Progenitor cell of endocrine pancreas (in vitro differentiated cells): ENCODE results near the gene FCN2. TPM values are rescaled to one million over a fixed set of nuclear protein-coding genes. Genes with fewer than 3 reads are reported as not detected.

Experiments
- DNase-seq: peaks from one replicate; pipeline ENCODE4 v3.0.0; 2021; ENCODE audit warnings: low spot score; ENCODE audit not compliant: unreplicated experiment
- H3K27ac Mint-ChIP-seq: 2 replicates; pipeline ENCODE4 v1.8.0; 2021; ENCODE audit warnings: mild to moderate bottlenecking, moderate library complexity, mixed read lengths
- H3K27me3 Mint-ChIP-seq: 2 replicates; pipeline ENCODE4 v1.8.0; 2021; ENCODE audit warnings: mixed read lengths
- H3K36me3 Mint-ChIP-seq: 2 replicates; pipeline ENCODE4 v1.8.0; 2022; ENCODE audit warnings: mixed read lengths; ENCODE audit not compliant: insufficient read depth
- H3K4me1 Mint-ChIP-seq: 2 replicates; pipeline ENCODE4 v1.8.0; 2021; ENCODE audit warnings: low read depth, mixed read lengths
- H3K4me3 Mint-ChIP-seq: 2 replicates; pipeline ENCODE4 v1.8.0; 2021; ENCODE audit warnings: low read depth, mild to moderate bottlenecking, moderate library complexity, mixed read lengths
- H3K9me3 Mint-ChIP-seq: 2 replicates; pipeline ENCODE4 v1.8.0; 2021; ENCODE audit warnings: low read depth, mixed read lengths
- total RNA-seq: library from RNA; stranded (reverse); gene quantifications from 2 replicates; pipeline ENCODE4 v1.2.1, GENCODE V29; 2021
- TF ChIP-seq, protein P1 (sequence below): fragments of 200-600 bp; sonication (generic); IDR thresholded peaks from one replicate; pipeline ENCODE4 v1.5.0; 2021; ENCODE audit warnings: antibody characterized with exemption, mild to moderate bottlenecking; ENCODE audit not compliant: unreplicated experiment

The FCN2 gene
- total RNA-seq, 1 donor from 2014 or later = not detected

DNA sequence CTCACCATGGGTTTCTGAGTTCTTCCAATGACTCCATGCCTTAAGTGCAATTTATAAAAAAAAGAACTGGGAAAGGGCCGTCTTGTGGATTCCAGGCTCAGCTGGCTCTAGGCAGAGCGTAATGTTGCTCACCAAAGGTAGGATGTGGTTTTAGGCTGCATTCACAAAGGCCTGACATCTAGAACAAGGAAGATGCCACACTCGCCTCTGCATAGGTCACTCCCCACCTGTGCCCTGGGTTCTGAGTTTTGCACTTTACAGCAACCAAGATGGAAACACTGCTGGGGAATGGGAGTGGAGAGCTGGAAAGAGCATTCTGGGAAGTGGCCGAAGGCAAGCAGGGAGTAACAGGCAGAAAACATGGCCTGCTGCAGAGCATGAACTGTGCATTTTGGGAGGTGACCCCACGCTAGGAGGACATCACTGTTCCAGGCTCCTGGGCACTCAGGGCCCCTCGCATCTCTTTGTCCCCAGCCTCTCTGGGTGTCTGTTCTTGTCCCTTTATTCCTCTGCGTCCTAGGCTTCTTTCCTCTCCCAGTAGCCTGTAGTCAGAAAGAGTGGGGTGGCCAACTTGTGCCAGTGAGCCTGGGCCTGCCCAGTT is 12.3 kb downstream of the FCN2 start:
- no peak overlapping the region for H3K4me3 Mint-ChIP-seq
- no peaks in the 10 kb centered on the region for H3K4me1 Mint-ChIP-seq
- no peaks in the 10 kb centered on the region for H3K36me3 Mint-ChIP-seq
- H3K27me3 Mint-ChIP-seq = peaks cover 7% of the 10 kb centered on the region
- no peak for DNase-seq
- H3K9me3 Mint-ChIP-seq = peaks cover 4% of the 10 kb centered on the region
- no peak overlapping the region for H3K27ac Mint-ChIP-seq
- TF ChIP-seq, protein P1, sequence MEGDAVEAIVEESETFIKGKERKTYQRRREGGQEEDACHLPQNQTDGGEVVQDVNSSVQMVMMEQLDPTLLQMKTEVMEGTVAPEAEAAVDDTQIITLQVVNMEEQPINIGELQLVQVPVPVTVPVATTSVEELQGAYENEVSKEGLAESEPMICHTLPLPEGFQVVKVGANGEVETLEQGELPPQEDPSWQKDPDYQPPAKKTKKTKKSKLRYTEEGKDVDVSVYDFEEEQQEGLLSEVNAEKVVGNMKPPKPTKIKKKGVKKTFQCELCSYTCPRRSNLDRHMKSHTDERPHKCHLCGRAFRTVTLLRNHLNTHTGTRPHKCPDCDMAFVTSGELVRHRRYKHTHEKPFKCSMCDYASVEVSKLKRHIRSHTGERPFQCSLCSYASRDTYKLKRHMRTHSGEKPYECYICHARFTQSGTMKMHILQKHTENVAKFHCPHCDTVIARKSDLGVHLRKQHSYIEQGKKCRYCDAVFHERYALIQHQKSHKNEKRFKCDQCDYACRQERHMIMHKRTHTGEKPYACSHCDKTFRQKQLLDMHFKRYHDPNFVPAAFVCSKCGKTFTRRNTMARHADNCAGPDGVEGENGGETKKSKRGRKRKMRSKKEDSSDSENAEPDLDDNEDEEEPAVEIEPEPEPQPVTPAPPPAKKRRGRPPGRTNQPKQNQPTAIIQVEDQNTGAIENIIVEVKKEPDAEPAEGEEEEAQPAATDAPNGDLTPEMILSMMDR = no peak

DNA sequence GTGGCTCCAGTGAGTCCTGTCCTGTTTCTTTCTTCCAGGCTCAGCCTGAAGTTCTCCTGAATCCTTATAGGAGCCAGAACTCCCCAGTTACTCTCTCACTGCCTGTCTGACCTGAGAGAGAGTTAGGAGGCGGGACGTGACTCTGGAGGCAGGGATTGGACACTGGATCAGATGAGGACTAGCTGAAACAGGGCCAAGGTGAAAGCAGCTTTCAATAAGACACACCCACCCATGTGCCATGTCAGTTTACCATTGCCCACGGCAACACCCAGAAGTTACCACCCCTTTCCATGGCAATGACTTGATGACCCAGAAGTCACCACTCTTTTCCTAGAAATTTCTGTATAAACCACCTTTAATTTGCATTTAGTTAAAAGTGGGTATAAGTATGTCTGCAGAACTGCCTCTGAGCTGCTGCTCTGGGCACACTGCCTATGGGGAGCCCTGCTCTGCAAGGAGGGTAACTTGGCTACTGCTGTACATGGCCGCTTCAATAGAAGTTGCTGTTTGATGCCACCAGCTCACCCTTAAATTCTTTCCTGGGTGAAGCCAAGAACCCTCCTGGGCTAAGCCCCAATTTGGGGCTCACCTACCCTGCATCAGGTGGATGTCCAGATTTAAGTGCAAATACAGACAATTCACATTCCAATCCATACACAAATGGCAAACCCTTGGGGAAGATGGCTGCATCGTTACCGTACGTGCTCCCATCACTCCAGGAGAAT is 13.7 kb downstream of the FCN2 start:
- H3K4me1 Mint-ChIP-seq = no peaks in the 10 kb centered on the region
- no peak overlapping the region for H3K4me3 Mint-ChIP-seq
- no peak overlapping the region for H3K27ac Mint-ChIP-seq
- no peaks in the 10 kb centered on the region for H3K36me3 Mint-ChIP-seq
- H3K9me3 Mint-ChIP-seq = peaks cover 11% of the 10 kb centered on the region
- TF ChIP-seq, protein P1 = no peak
- H3K27me3 Mint-ChIP-seq = peaks cover 10% of the 10 kb centered on the region
- DNase-seq = no peak

DNA sequence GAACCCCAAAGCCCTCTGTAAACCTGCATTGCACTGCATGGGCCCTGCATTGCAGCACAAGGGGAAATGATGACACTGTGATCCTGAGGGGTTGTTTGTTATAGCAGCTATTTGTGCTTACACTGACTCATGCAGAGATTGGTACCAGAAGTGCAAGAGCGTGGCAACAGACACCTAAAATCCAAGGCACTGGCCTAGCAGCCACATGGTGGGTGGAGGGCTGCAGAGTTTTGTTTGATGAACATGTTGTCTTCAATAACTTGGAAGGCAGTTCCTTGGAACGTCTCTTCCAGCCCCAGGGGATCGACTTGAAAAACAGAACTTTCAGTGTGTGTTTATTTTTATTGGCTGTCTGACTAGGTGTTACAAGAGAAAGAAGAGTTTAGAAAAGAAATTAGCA is 14.5 kb downstream of the FCN2 start:
- no peak for DNase-seq
- no peaks in the 10 kb centered on the region for H3K4me1 Mint-ChIP-seq
- no peaks in the 10 kb centered on the region for H3K36me3 Mint-ChIP-seq
- no peak overlapping the region for H3K27ac Mint-ChIP-seq
- H3K27me3 Mint-ChIP-seq = peaks cover 10% of the 10 kb centered on the region
- TF ChIP-seq, protein P1 = no peak
- H3K4me3 Mint-ChIP-seq = no peak overlapping the region
- peaks cover 13% of the 10 kb centered on the region for H3K9me3 Mint-ChIP-seq

DNA sequence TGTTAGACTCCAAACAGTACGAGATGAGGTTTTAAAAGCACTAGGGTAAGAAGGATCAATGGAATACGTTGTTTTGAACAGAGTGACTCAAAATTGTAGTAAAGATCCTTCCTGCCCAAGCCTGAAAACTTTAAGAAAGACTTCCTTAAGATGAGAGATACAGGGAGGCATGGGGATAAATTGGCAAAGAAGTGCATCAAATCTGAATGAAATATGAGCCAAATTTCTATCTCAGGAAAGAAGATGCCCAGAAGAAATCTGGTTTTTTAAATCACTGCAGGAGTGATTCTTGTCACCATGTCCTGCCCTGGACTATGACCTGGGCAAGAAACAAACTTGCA is 14.9 kb downstream of the FCN2 start:
- Mint-ChIP-seq H3K9me3 (peaks cover 13% of the 10 kb centered on the region), H3K27ac (no peak overlapping the region), H3K4me3 (no peak overlapping the region), H3K27me3 (peaks cover 10% of the 10 kb centered on the region), H3K4me1 (no peaks in the 10 kb centered on the region), H3K36me3 (no peaks in the 10 kb centered on the region)
- TF ChIP-seq, protein P1 = no peak
- no peak for DNase-seq

DNA sequence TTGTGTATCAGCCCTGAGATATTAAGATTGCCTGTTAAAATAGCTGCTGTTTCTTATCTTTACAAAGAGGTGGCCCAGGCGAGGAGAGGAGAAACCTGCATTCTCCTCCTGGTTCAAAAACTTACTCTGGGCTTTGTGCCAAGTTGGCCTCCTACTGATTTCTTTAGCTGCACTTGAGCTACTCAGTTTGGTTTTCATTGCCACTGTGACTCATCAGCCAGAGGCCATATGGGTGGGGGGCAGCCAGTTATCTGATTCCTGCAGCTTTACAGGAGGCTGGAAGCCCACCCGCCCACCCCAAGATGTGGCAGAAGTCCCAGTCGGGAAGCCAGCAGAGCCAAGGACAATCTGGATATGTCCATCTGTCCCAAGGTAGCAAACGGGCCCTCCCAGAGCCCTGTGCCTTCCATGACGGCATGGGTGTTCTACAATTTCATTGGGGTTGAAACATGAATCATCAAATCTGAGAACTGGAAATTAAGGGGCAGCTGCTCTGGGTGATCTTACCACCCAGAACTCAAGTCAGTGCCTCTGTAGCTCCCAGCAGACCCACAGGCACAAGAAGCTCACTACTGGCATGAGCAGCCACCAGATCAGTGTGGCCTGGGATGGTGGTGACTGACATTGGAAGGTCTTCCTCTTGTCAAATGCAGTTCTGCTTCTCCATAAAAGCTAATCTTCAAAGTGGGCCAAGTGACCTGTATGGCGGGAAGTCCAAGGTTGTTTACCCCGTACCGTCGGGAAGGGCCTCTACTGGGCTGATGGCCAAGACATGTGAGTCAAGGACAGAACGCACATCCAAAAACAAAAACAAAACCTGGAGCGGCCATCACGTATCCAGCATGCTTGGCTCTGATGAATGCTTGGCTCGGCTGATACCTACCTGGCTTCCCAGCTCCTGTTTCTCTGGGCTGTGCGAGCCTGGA is 15.6 kb downstream of the FCN2 start:
- no peak overlapping the region for H3K27ac Mint-ChIP-seq
- TF ChIP-seq, protein P1 = no peak
- peaks cover 6% of the 10 kb centered on the region for H3K27me3 Mint-ChIP-seq
- no peak for DNase-seq
- no peaks in the 10 kb centered on the region for H3K4me1 Mint-ChIP-seq
- H3K4me3 Mint-ChIP-seq = no peak overlapping the region
- H3K9me3 Mint-ChIP-seq = peaks cover 13% of the 10 kb centered on the region
- H3K36me3 Mint-ChIP-seq = no peaks in the 10 kb centered on the region
